ENCODE measurements around the gene HSPG2. TPM values are rescaled to one million over a fixed set of nuclear protein-coding genes. Genes with fewer than 3 reads are reported as not detected.

The HSPG2 gene
- total and polyA plus RNA-seq, 5 donors from 2014 or later, result 0.05 to 3.2 (median 0.17) TPM; not detected in 1

DNA sequence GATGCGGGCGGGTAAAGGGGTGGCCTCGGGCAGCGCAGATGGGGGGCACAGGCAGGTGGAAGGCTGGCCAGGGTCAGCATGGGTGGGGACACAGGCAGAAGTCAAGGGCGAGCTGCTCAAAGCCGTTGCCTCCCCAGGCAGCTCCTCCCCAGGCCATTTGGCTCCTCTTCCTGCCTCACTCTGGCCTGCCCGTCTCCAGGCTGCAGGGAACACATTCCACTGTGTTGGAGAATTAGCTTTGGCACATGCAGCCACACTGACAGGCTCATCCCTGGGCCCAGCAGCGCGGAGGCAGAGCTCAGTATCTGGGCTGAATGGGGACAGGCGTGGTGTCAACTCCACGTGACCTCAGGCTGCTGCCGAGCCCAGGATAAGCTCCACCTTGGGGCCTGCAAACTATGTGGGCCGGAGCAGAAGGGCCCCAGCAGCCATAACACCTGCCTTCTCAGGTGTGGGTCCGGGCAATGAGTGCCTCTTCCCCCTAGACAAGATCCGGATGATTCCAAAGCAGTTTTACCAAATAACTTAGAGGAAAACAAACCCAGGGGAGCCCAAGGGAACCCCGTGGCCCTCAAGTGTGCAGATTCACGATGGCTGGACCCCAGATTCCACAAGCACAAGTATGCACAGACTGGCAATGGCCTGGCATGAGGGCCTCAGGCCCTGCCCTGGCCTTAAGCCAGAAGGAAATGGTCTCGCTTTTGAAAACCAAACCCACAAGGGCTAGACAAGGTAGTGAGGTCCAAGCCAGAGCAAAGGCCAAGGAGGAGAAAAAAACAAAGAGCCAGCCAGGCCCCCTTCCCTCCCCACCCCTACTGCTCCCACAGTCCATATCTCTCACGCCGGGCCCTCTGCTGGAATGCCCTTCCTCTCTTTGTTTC, 40.2 kb downstream of the HSPG2 start:
- H3K27me3 ChIP-seq (ENCODE audit: control insufficient read depth, insufficient read depth, low read length), result no peaks in the 10 kb centered on the region
- ATAC-seq (ENCODE audit: low read depth in 2 of 2), result no peak
- Mint-ChIP-seq H3K4me3 (no peak overlapping the region), H3K4me1 (no peaks in the 10 kb centered on the region), H3K9me3 (peaks cover 0 to 3% (median 0%) of the 10 kb centered on the region in 7 donors), H3K27me3 (no peaks in the 10 kb centered on the region), H3K27ac (no peak overlapping the region), H3K36me3 (no peaks in the 10 kb centered on the region)
- H3K4me3 ChIP-seq (ENCODE audit: low read depth, low read length), result no peak overlapping the region
- no peak overlapping the region for H3K27ac ChIP-seq (ENCODE audit: insufficient read depth, low read length, poor library complexity, severe bottlenecking)
- no peaks in the 10 kb centered on the region for H3K9me3 ChIP-seq (ENCODE audit: control insufficient read depth in 2 of 2, low read length in 2 of 2)
- no peaks in the 10 kb centered on the region for H3K36me3 ChIP-seq (ENCODE audit: control insufficient read depth, insufficient read depth, low read length)
- no peaks in the 10 kb centered on the region for H3K4me1 ChIP-seq (ENCODE audit: control insufficient read depth, insufficient read depth, low read length, poor library complexity, severe bottlenecking)
- no peak for DNase-seq

DNA sequence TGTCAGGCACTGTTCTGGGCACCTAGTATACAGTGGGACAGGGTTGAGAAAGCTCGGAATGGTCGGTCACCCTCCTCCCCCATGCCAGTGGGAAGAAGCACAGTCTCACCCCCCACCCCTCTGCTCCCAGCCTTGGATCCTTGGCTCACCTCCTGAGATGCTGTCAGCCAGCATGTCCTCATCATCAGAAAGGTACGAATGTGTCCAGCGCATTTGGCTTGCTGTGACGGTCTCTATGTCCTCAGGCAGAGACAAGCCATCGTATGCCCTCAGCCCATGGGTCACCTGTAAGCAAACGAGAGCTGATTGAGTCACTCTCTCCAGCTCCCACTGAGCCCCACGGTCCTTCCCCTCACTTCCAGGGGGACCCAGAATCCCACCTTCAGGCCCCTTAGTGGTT, 41.1 kb downstream of the HSPG2 start:
- H3K36me3 ChIP-seq (ENCODE audit: control insufficient read depth, insufficient read depth, low read length), result no peaks in the 10 kb centered on the region
- no peak overlapping the region for H3K4me3 Mint-ChIP-seq

GRCh38 chr1:21894034-21894881, 42.9 kb downstream of the HSPG2 start:
- H3K9me3 Mint-ChIP-seq, result peaks cover 0 to 3% (median 0%) of the 10 kb centered on the region in 7 donors
- peak overlapping the region in 1 of 3 donors; percentile 84 for H3K27ac Mint-ChIP-seq
- Histone ChIP-seq H3K9me3 (ENCODE audit: control insufficient read depth in 2 of 2, low read length in 2 of 2) (no peaks in the 10 kb centered on the region), H3K27me3 (ENCODE audit: control insufficient read depth, insufficient read depth, low read length) (no peaks in the 10 kb centered on the region), H3K27ac (ENCODE audit: insufficient read depth, low read length, poor library complexity, severe bottlenecking) (no peak overlapping the region), H3K4me1 (ENCODE audit: control insufficient read depth, insufficient read depth, low read length, poor library complexity, severe bottlenecking) (no peaks in the 10 kb centered on the region), H3K4me3 (ENCODE audit: low read depth, low read length) (no peak overlapping the region), H3K36me3 (ENCODE audit: control insufficient read depth, insufficient read depth, low read length) (no peaks in the 10 kb centered on the region)
- peaks cover 6% of the 10 kb centered on the region for H3K27me3 Mint-ChIP-seq
- no peaks in the 10 kb centered on the region for H3K4me1 Mint-ChIP-seq
- no peak for ATAC-seq (ENCODE audit: low read depth in 2 of 2)
- H3K4me3 Mint-ChIP-seq, result no peak overlapping the region
- H3K36me3 Mint-ChIP-seq, result no peaks in the 10 kb centered on the region
- DNase-seq, result no peak

More for the DNA sequence above, 41.1 kb downstream of the HSPG2 start:
- Mint-ChIP-seq H3K9me3 (peaks cover 0 to 3% (median 0%) of the 10 kb centered on the region in 7 donors), H3K4me1 (no peaks in the 10 kb centered on the region), H3K27ac (no peak overlapping the region), H3K36me3 (no peaks in the 10 kb centered on the region), H3K27me3 (no peaks in the 10 kb centered on the region)
- Histone ChIP-seq H3K9me3 (ENCODE audit: control insufficient read depth in 2 of 2, low read length in 2 of 2) (no peaks in the 10 kb centered on the region), H3K27me3 (ENCODE audit: control insufficient read depth, insufficient read depth, low read length) (no peaks in the 10 kb centered on the region), H3K4me3 (ENCODE audit: low read depth, low read length) (no peak overlapping the region), H3K27ac (ENCODE audit: insufficient read depth, low read length, poor library complexity, severe bottlenecking) (no peak overlapping the region), H3K4me1 (ENCODE audit: control insufficient read depth, insufficient read depth, low read length, poor library complexity, severe bottlenecking) (no peaks in the 10 kb centered on the region)
- no peak for ATAC-seq (ENCODE audit: low read depth in 2 of 2)
- no peak for DNase-seq

- Histone ChIP-seq H3K36me3 (ENCODE audit: control insufficient read depth, insufficient read depth, low read length) (no peaks in the 10 kb centered on the region), H3K27me3 (ENCODE audit: control insufficient read depth, insufficient read depth, low read length) (no peaks in the 10 kb centered on the region), H3K27ac (ENCODE audit: insufficient read depth, low read length, poor library complexity, severe bottlenecking) (no peak overlapping the region), H3K9me3 (ENCODE audit: control insufficient read depth in 2 of 2, low read length in 2 of 2) (no peaks in the 10 kb centered on the region), H3K4me1 (ENCODE audit: control insufficient read depth, insufficient read depth, low read length, poor library complexity, severe bottlenecking) (no peaks in the 10 kb centered on the region), H3K4me3 (ENCODE audit: low read depth, low read length) (no peak overlapping the region)
- Mint-ChIP-seq H3K36me3 (no peaks in the 10 kb centered on the region), H3K4me1 (no peaks in the 10 kb centered on the region), H3K27ac (peak overlapping the region in 1 of 3 donors; percentile 84), H3K27me3 (peaks cover 6% of the 10 kb centered on the region), H3K9me3 (peaks cover 0 to 3% (median 0%) of the 10 kb centered on the region in 7 donors), H3K4me3 (no peak overlapping the region)
- ATAC-seq (ENCODE audit: low read depth in 2 of 2), result no peak
- no peak for DNase-seq
Measured at GRCh38 chr1:21893046-21893805, 43.9 kb downstream of the HSPG2 start.

- no peaks in the 10 kb centered on the region for H3K4me1 Mint-ChIP-seq
- DNase-seq, result no peak
- Histone ChIP-seq H3K36me3 (ENCODE audit: control insufficient read depth, insufficient read depth, low read length) (no peaks in the 10 kb centered on the region), H3K27ac (ENCODE audit: insufficient read depth, low read length, poor library complexity, severe bottlenecking) (no peak overlapping the region), H3K4me3 (ENCODE audit: low read depth, low read length) (no peak overlapping the region), H3K27me3 (ENCODE audit: control insufficient read depth, insufficient read depth, low read length) (no peaks in the 10 kb centered on the region), H3K9me3 (ENCODE audit: control insufficient read depth in 2 of 2, low read length in 2 of 2) (no peaks in the 10 kb centered on the region), H3K4me1 (ENCODE audit: control insufficient read depth, insufficient read depth, low read length, poor library complexity, severe bottlenecking) (no peaks in the 10 kb centered on the region)
- H3K27me3 Mint-ChIP-seq, result peaks cover 6% of the 10 kb centered on the region
- ATAC-seq (ENCODE audit: low read depth in 2 of 2), result no peak
- H3K9me3 Mint-ChIP-seq, result no peaks in the 10 kb centered on the region
- no peaks in the 10 kb centered on the region for H3K36me3 Mint-ChIP-seq
- no peak overlapping the region for H3K4me3 Mint-ChIP-seq
- H3K27ac Mint-ChIP-seq, result peak overlapping the region in 1 of 3 donors; percentile 42
Measured at GRCh38 chr1:21891621-21892479, 45.3 kb downstream of the HSPG2 start.

- H3K27me3 ChIP-seq (ENCODE audit: control insufficient read depth, insufficient read depth, low read length), result no peaks in the 10 kb centered on the region
- H3K4me3 ChIP-seq (ENCODE audit: low read depth, low read length), result no peak overlapping the region
- Mint-ChIP-seq H3K9me3 (no peaks in the 10 kb centered on the region), H3K36me3 (no peaks in the 10 kb centered on the region), H3K27ac (peak overlapping the region in 1 of 3 donors; percentile 13), H3K27me3 (peaks cover 6% of the 10 kb centered on the region), H3K4me3 (no peak overlapping the region), H3K4me1 (no peaks in the 10 kb centered on the region)
- DNase-seq (no peak), ATAC-seq (ENCODE audit: low read depth in 2 of 2) (no peak)
- no peak overlapping the region for H3K27ac ChIP-seq (ENCODE audit: insufficient read depth, low read length, poor library complexity, severe bottlenecking)
- H3K9me3 ChIP-seq (ENCODE audit: control insufficient read depth in 2 of 2, low read length in 2 of 2), result no peaks in the 10 kb centered on the region
- no peaks in the 10 kb centered on the region for H3K36me3 ChIP-seq (ENCODE audit: control insufficient read depth, insufficient read depth, low read length)
- no peaks in the 10 kb centered on the region for H3K4me1 ChIP-seq (ENCODE audit: control insufficient read depth, insufficient read depth, low read length, poor library complexity, severe bottlenecking)
Measured at GRCh38 chr1:21891081-21891480, 46.0 kb downstream of the HSPG2 start.

GRCh38 chr1:21888500-21888899, 48.6 kb downstream of the HSPG2 start:
- Histone ChIP-seq H3K9me3 (ENCODE audit: control insufficient read depth in 2 of 2, low read length in 2 of 2) (no peaks in the 10 kb centered on the region), H3K36me3 (ENCODE audit: control insufficient read depth, insufficient read depth, low read length) (no peaks in the 10 kb centered on the region), H3K27ac (ENCODE audit: insufficient read depth, low read length, poor library complexity, severe bottlenecking) (no peak overlapping the region), H3K27me3 (ENCODE audit: control insufficient read depth, insufficient read depth, low read length) (no peaks in the 10 kb centered on the region), H3K4me1 (ENCODE audit: control insufficient read depth, insufficient read depth, low read length, poor library complexity, severe bottlenecking) (no peaks in the 10 kb centered on the region), H3K4me3 (ENCODE audit: low read depth, low read length) (no peak overlapping the region)
- no peak overlapping the region for H3K4me3 Mint-ChIP-seq
- no peaks in the 10 kb centered on the region for H3K9me3 Mint-ChIP-seq
- no peak for DNase-seq
- no peak overlapping the region for H3K27ac Mint-ChIP-seq
- no peaks in the 10 kb centered on the region for H3K4me1 Mint-ChIP-seq
- no peak for ATAC-seq (ENCODE audit: low read depth in 2 of 2)
- H3K36me3 Mint-ChIP-seq, result no peaks in the 10 kb centered on the region
- peaks cover 6% of the 10 kb centered on the region for H3K27me3 Mint-ChIP-seq
